Stomach smooth muscle (tissue), 2 donors: ENCODE results near the gene HS6ST2.
"Not testable (repeated sequence)": the region's sequence is repeated elsewhere in the genome, so short reads cannot be mapped to it uniquely, and the experiment has no call there.

Source experiments
- H3K27ac ChIP-seq: one replicate; pipeline ENCODE4 v1.7.0; 2013; ENCODE audit warnings: mild to moderate bottlenecking, low read length, inconsistent platforms
- H3K27me3 ChIP-seq, 2 donors: one replicate each; pipeline ENCODE4 v1.7.0; 2013; ENCODE audit warnings: low read length in 2 of 2; ENCODE audit not compliant: insufficient read depth in 2 of 2, control insufficient read depth in 1 of 2
- H3K36me3 ChIP-seq, 2 donors: one replicate each; pipeline ENCODE4 v1.7.0; 2013; ENCODE audit warnings: low read length in 2 of 2; ENCODE audit not compliant: control insufficient read depth in 2 of 2, insufficient read depth in 2 of 2
- H3K4me1 ChIP-seq: one replicate; pipeline ENCODE4 v1.7.0; 2013; ENCODE audit warnings: low read length; ENCODE audit not compliant: control insufficient read depth, insufficient read depth
- H3K4me3 ChIP-seq, 2 donors: one replicate each; pipeline ENCODE4 v1.7.0; 2013; ENCODE audit warnings: low read length in 2 of 2
- H3K9ac ChIP-seq, 2 donors: one replicate each; pipeline ENCODE4 v1.7.0; 2013; ENCODE audit warnings: low read length in 2 of 2, mild to moderate bottlenecking in 1 of 2
- H3K9me3 ChIP-seq, 2 donors: one replicate each; pipeline ENCODE4 v1.7.0; 2013; ENCODE audit warnings: low read length in 2 of 2; ENCODE audit not compliant: control insufficient read depth in 2 of 2
- donor health status: healthy.
- donor health status: Pancreatic carcinoma.

The HS6ST2 gene

DNA sequence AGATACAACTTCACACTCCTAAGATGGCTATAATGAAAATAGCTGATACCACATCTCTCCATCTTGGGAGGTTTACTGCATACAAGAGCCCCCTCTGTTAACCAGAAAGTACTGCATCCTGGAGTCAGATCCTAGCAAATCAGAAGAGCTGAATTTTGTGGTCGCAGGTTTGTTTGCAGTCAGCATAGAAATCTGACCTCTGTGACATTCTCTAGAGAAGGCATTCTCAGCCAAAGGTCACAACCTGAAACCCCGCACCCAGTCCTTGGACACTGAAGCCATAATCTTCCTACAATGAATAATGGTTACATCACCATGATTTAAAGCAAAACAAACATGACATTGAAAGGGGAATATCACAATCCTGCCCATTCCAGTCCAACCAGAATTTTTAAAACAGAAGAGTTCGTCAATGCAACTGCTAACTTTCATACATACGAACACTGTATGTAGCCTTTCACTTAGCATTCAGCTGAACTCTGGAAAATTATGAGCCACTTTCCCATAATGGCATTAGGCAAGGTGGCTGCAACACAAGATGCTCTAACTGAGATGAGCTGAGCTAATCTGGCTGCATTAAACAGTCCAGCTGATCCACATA, 17.6 kb downstream of the HS6ST2 start:
- H3K27ac ChIP-seq, result no peak overlapping the region
- no peaks in the 10 kb centered on the region for H3K9me3 ChIP-seq
- no peak overlapping the region for H3K9ac ChIP-seq
- H3K27me3 ChIP-seq, result no peaks in the 10 kb centered on the region
- H3K4me3 ChIP-seq, result no peak overlapping the region
- no peaks in the 10 kb centered on the region for H3K4me1 ChIP-seq
- H3K36me3 ChIP-seq, result no peaks in the 10 kb centered on the region

DNA sequence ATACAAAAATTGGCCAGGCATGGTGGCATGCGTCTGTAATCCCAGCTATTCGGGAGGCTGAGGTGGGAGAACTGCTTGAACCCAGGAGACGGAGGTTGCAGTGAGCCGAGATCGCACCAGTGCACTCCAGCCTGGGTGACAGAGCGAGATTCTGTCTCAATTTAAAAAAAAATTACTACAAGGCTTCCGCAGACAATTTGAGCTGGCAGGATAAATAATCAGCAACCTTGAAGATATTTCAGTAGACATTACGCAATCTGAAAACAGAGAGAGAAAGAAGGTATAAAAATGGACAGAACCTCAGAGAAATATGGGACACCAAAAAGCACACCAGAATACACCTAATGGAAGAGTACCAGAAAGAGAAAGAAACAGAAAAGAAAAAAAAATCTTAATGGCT, 25.3 kb downstream of the HS6ST2 start:
- no peaks in the 10 kb centered on the region for H3K4me1 ChIP-seq
- H3K4me3 ChIP-seq, result no peak overlapping the region
- no peak overlapping the region for H3K9ac ChIP-seq

DNA sequence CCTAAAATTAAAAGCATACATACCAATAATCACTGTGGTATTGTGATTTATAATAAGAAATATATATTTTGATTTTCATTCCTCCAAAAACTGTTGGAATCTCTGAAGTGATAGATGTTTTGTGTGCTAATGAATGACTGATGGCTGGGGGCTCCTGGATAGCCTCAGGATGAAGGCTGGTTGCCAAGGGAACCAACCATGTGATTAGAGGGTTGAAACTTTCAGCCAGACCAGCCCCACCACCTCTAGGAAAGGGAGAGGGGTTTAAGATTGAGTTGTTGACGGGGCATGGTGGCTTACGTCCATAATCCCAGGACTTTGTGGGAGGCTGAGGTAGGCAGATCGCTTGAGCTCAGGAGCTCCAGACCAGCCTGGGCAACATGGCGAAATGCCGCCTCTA, 34.0 kb downstream of the HS6ST2 start:
- H3K9me3 ChIP-seq, result no peaks in the 10 kb centered on the region
- no peak overlapping the region for H3K4me3 ChIP-seq
- H3K4me1 ChIP-seq, result no peaks in the 10 kb centered on the region
- H3K27ac ChIP-seq, result no peak overlapping the region
- H3K27me3 ChIP-seq, result peaks cover 0 to 10% of the 10 kb centered on the region in 2 donors
- H3K9ac ChIP-seq, result no peak overlapping the region
- no peaks in the 10 kb centered on the region for H3K36me3 ChIP-seq

More for the DNA sequence above, 25.3 kb downstream of the HS6ST2 start:
- no peak overlapping the region for H3K27ac ChIP-seq
- H3K9me3 ChIP-seq, result no peaks in the 10 kb centered on the region
- H3K36me3 ChIP-seq, result no peaks in the 10 kb centered on the region
- H3K27me3 ChIP-seq, result peaks cover 0 to 8% of the 10 kb centered on the region in 2 donors

DNA sequence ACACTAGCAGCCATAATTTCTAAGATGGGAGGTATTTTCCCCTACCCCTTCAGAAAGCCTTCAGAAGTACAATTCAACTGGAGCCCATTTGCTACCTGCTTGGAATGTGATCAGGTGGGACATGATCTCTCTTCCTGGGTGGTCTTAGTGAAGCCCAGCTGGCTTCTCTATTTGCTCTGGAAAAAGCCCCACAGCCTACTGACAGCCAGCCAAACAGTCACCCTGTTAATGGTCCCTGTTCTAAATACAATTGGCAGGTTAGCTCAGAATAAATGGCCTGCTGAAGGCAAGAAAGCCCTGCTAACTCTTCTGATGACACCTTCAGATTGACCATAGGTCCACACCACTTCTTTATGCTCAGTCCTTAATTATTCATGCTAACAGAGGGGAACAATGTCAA, 39.9 kb downstream of the HS6ST2 start:
- no peaks in the 10 kb centered on the region for H3K36me3 ChIP-seq
- peaks cover 0 to 10% of the 10 kb centered on the region in 2 donors for H3K27me3 ChIP-seq
- H3K4me3 ChIP-seq, result no peak overlapping the region
- H3K27ac ChIP-seq, result no peak overlapping the region
- H3K9me3 ChIP-seq, result no peaks in the 10 kb centered on the region
- no peak overlapping the region for H3K9ac ChIP-seq
- no peaks in the 10 kb centered on the region for H3K4me1 ChIP-seq

DNA sequence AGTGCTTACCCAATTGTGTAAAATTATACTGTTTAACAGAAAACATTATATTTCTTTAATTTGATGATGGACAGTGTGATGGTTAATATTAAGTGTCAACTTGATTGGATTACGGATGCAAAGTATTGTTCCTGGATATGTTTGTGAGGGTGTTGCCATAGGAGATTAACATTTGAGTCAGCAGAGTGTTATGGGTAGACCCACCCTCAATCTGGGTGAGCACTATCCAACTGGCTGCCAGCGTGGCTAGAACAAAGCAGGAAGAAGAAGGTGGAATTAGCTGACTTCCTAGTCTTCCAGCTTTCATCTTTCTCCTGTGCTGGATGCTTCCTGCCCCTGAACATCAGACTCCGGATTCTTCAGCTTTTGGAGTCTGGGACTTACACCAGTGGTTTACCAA, 42.1 kb downstream of the HS6ST2 start:
- H3K27me3 ChIP-seq, result peaks cover 0 to 10% of the 10 kb centered on the region in 2 donors
- H3K9me3 ChIP-seq, result no peaks in the 10 kb centered on the region
- no peaks in the 10 kb centered on the region for H3K4me1 ChIP-seq
- no peaks in the 10 kb centered on the region for H3K36me3 ChIP-seq
- H3K9ac ChIP-seq, result no peak overlapping the region
- no peak overlapping the region for H3K4me3 ChIP-seq
- H3K27ac ChIP-seq, result no peak overlapping the region

DNA sequence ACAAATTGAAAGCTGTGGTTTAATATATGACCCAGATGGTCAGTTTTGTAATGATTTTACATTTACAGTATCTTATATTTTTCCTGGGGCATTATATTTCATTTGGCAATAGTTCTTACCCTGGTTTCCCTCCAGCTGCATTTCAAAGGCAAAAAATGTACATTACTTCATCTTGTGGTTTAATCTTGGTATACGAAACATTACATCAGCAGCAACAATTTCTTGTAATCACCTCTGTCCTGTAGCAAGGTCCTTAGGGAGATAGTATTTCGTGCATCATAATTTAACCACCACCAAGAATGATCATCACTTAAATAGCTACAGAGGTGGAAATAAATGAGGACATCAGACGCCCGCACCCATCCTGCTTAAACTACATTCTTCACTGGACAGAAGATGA, 48.8 kb downstream of the HS6ST2 start:
- Histone ChIP-seq H3K27ac (no peak overlapping the region), H3K9me3 (no peaks in the 10 kb centered on the region), H3K9ac (no peak overlapping the region), H3K27me3 (peaks cover 0 to 3% of the 10 kb centered on the region in 2 donors), H3K4me1 (no peaks in the 10 kb centered on the region), H3K36me3 (no peaks in the 10 kb centered on the region), H3K4me3 (no peak overlapping the region)

DNA sequence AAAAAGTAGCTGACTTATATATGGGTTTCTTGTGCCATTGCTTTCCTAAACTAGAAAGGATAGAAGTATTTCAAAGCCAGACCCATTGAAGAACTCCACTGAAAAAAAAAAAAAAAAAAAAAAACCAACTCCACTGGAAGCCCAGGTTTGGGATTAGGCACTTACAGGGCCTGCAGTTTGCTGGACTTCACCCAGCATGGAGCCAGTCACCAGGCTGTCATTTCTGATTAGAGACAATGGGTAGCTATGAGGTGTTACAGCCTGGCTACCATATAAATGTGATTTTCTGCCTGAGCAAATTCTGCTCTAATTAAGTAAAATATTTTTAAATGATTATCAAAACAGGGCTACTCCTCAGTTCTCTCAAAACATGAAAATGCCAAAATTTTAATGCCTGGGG, 49.5 kb downstream of the HS6ST2 start:
- Histone ChIP-seq H3K4me1 (no peaks in the 10 kb centered on the region), H3K9ac (no peak overlapping the region), H3K27ac (no peak overlapping the region), H3K27me3 (peaks cover 0 to 3% of the 10 kb centered on the region in 2 donors), H3K36me3 (no peaks in the 10 kb centered on the region), H3K4me3 (no peak overlapping the region), H3K9me3 (no peaks in the 10 kb centered on the region)

DNA sequence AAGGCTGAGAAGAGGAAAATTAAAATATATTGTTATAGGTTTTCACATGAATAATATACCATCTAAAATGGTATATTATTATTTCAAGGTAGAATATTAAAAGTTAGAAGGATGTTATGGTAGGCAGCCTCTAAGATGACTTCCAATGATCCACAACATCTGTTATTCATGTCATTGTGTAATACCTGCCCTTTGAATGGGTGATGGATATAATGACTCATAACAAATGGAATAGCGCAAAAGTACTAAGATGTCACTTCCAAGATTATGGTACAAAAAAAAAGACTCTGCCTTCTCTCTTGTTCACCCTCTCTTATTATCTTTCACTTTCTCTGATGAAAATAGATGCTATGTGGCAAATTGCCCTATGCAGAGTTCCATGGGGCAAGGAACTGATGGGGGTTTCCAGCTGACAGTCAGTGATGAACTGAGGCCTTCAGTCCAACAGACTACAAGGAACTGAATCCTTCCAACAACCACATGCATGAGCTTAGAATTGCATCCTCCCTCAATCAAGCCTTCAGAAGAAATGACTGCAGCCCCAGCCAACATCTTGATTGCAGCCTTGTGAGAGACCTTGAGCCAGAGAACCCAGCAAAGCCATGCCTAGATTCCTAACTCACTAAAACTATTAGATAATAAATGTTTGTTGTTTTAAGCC, 57.7 kb downstream of the HS6ST2 start:
- H3K4me3 ChIP-seq, result no peak overlapping the region
- no peak overlapping the region for H3K27ac ChIP-seq

DNA sequence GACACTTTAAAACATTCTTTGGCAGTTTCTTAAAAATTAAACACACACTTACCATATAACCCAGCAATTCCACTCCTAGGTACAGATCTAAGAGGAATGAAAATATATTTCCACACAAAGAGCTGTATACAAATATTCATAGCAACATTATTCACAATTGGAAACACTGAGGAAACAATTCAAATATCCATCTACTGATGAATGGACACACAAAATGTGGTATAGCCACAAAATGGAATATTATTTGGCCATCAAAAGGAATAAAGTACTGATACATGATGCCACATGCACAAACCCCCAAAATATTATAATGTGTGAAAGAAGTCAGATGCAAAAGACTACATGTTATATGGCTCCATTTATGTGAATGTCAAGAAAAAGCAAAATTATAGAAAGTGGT, 70.9 kb downstream of the HS6ST2 start:
- Histone ChIP-seq H3K36me3 (no peaks in the 10 kb centered on the region), H3K4me3 (no peak overlapping the region), H3K27me3 (peaks cover 0 to 3% of the 10 kb centered on the region in 2 donors), H3K4me1 (no peaks in the 10 kb centered on the region), H3K27ac (no peak overlapping the region), H3K9me3 (no peaks in the 10 kb centered on the region), H3K9ac (no peak overlapping the region)

More for the DNA sequence above, 57.7 kb downstream of the HS6ST2 start:
- no peaks in the 10 kb centered on the region for H3K9me3 ChIP-seq
- no peaks in the 10 kb centered on the region for H3K4me1 ChIP-seq
- peaks cover 0 to 2% of the 10 kb centered on the region in 2 donors for H3K27me3 ChIP-seq
- no peak overlapping the region for H3K9ac ChIP-seq
- no peaks in the 10 kb centered on the region for H3K36me3 ChIP-seq

DNA sequence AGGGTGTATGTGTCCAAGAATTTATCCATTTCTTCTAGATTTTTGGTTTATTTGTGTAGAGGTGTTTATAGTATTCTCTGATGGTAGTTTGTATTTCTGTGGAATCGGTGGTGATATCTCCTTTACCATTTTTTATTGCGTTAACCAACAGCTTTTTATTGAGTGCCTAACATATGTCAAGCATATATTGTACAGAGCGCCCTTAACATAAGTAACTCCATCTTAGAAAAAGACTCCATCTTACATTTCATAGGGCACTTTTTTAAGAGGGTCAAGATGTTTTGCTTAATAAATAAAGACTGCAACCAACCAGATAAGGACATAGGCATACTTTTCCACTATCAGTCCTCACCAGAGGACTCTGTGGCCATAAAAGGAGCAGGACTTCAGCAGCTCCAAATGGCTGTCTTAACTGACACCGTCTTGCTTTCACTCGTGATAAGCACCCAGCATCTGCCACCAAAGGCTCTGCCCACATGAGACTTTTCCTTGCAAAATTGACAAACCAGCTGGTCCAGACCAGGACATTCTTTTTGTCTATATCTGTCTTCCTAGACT, 75.0 kb downstream of the HS6ST2 start:
- H3K27me3 ChIP-seq, result peaks cover 0 to 3% of the 10 kb centered on the region in 2 donors
- H3K36me3 ChIP-seq, result no peaks in the 10 kb centered on the region
- H3K4me3 ChIP-seq, result no peak overlapping the region
- no peak overlapping the region for H3K9ac ChIP-seq
- H3K27ac ChIP-seq, result no peak overlapping the region
- no peaks in the 10 kb centered on the region for H3K9me3 ChIP-seq
- no peaks in the 10 kb centered on the region for H3K4me1 ChIP-seq

DNA sequence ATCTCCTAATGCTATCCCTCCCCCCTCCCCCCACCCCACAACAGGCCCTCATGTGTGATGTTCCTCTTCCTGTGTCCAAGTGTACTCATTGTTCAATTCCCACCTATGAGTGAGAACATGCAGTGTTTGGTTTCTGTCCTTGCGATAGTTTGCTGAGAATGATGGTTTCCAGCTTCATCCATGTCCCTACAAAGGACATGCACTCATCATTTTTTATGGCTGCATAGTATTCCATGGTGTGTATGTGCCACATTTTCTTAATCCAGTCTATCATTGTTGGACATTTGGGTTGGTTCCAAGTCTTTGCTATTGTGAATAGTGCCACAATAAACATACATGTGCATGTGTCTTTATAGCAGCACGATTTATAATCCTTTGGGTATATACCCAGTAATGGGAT, 77.7 kb downstream of the HS6ST2 start:
- H3K4me1 ChIP-seq, H3K27me3 ChIP-seq, H3K4me3 ChIP-seq, H3K36me3 ChIP-seq, H3K9ac ChIP-seq, H3K9me3 ChIP-seq, H3K27ac ChIP-seq: not testable (repeated sequence)
